GM19324 (cell line): ENCODE data around the gene LRRC1.

Source experiments
- ATAC-seq: cut with Tn5 transposase; IDR thresholded peaks from one replicate; pipeline ENCODE4 v1.9.1; 2021; ENCODE audit warnings: mild to moderate bottlenecking, moderate library complexity; ENCODE audit not compliant: unreplicated experiment, low FRiP score

The LRRC1 gene

DNA sequence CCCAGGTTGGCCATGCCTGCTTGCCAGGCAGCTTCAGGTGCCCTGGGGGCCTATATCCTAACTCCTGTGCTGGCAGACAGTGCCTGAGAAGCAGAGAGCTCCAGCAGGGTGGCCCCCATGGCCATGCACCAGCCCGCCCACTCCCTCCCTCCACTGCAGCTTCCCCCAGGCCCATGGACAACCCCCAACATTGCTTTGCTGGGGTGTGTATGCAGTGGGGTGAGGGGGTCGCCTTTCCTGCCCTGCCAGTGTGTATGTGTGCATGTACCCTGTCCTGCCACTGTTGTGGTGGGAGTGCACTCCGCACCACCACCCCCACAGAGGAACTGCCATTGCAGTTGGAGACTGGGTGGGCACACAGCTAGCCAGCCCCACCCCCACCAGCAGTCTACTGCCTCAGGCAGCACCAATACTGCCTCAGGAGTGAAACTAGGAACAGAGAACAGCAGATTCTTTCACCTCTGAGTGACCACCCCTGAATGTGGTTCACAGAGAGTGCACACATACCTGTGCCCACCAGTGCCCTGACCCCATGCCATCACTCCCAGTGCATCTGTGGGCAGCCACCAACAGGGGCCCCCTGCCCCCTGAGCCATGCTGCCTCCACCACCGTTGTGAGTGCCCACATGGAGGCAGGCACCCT, 151.1 kb downstream of the LRRC1 start:
- ATAC-seq = peak; percentile 59

DNA sequence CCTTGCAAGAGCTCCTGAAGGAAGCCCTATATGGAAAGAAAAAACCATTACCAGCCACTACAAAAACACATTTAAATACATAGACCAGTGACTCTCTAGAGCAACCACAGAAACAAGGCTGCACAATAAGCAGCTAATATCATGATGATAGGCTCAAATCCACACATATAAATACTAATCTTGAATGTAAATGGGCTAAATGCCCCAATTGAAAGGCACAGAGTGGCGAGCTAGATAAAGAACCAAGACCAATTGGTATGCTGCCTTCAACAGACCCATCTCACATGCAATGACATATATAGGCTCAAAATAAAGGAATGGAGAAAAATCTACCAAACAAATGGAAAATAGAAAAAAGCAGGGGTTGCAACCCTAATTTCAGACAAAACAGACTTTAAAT, 153.0 kb downstream of the LRRC1 start:
- no peak for ATAC-seq

DNA sequence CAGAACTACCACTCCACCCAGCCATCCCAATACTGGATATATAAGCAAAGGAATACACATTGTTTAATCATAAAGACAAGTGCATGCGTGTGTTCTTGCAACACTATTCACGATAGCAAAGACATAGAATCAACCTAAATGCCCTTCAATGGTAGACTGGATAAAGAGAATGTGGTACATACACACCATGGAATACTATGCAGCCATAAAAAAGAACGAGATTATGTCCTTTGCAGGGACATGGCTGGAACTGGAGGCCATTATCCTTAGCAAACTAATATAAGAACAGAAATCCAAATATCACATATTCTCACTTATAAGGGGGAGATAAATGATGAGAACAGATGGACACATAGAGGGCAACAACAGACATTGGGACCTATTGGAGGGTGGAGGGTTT, 156.6 kb downstream of the LRRC1 start:
- no peak for ATAC-seq

DNA sequence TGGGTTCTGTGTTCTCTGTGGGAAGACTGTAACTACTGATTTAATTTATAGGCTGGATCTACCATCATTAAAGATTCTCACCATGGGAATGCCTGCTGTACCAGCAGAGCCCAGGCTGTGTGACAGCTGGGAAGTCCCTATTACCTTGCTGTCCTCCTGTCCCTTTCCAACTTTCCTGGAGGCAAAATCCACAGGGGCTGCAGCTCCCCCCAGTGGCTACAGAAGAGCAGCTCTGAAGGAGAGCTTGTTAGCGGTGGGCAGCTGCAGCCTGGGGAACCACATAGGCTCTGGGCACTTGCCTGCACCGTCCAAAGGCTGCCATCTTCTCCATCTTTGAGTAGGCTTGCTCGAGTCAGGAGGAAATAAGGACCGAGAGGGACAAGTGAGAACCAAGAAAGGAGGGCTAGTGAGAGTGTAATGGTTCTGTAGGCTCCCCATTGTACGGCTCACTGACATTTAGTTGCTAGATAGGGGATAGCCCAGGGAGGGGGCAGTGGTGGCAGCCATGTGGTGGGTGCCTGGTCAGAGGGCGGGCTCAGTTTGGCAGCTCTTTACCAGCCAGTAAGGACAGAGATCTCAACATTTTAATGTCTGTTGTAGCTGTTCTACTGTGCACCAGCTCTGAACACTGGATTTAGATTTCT, 161.4 kb downstream of the LRRC1 start:
- ATAC-seq = peak; percentile 87

DNA sequence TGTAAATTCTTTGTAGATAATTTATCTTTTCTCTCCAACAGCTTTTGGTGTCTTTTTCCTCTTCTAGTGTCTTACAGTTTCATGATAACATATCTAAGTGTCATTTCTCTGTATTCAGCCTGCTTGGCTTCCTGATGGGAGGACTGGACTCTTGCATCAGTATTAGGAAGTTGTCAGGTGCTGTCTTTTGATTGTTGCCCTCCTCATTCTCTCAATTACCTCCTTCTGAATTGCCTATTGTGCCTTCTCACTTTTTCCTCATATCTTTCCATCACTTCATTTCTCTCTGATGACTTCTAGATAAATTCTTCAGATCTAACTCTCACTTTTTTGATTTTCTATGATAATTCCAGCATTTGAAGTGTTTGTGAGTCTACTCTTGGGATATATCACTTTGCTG, 162.0 kb downstream of the LRRC1 start:
- no peak for ATAC-seq

DNA sequence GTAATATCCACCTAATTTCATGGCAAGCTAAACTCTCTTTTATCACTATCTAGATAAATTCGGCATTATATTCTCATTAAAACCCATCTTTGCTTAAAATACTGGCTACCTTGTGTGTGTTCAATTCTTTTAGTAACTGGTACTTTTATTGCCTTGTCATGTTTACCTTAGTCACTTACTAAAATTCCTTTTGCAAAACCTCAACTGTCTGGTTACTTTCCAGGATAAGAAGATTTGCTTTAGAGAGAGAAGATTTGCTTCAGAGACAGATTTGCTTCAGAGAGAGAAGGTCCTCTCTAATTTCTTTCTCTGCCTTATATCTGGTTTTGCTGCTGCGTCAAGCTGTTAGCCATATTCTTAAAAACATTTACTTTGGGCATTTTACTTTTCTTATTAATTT, 164.9 kb downstream of the LRRC1 start:
- ATAC-seq = no peak

DNA sequence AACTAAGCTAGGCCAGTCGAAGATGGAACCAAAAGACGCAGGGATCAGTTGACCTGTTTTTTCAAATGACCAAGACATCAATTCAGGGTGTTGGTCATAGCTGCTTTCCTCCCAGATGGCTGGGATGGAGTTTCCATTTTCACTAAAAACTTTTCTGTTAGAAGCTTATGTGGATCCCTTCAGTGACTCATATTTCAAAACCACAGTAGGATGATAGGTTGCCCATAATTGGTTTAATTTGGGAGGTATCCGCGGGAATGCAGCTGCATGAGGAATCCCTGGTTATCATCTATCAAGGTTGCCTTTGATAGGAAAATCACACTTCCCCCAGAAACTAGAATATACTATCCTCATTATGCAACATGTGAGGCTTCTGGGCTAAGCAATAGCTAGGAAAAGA, 165.5 kb downstream of the LRRC1 start:
- ATAC-seq = no peak

DNA sequence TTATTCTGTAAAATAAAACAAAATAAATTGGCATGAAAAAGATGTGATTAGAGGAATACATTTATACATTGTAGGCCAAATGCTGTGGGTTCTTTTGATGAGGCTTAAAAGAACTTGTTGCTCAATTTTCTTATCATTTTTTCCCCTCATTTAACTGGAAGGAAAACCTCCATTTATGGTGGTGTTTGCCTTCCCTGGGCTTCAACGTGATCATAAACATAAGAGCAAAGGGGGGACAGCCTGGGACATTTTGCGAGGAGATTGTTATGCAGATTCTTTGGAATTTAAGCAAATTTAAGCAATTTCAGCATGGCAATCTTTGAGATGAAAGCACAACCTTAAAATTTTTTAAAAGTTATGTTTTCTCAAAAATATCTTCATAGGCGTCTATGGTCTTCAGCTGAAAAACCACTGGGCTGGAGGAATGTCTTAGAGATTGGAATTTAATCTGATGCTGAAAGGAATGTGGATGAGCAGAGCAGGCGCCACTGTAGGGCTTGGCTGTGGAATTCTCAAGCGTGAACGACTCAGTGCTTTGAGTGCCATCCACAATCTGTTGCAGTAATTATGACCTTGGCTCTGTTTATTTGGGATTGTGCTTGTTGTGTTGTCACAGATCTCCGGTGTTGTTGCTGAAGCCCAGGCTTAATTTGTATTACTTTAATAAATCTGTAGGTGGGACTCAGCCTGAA, 167.0 kb downstream of the LRRC1 start:
- no peak for ATAC-seq

DNA sequence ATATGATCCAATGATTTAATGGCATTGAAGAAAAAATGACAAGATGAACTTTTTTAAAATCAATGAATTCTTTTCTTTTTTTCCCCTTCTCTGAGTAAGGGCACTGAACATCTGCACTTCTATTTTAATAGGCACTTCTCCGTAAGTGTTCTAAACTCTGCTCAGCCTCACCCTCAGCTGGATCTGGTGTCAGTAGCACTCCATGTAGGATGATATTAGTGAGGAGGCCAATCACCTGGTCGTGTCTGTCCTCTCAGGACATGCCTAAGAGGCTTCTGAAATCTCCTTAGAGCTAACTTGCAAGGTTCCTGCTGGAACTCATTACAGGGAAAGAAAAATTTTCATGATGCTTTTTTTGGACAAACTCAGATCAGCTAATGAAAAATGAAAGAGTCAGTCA, 167.8 kb downstream of the LRRC1 start:
- ATAC-seq = no peak

DNA sequence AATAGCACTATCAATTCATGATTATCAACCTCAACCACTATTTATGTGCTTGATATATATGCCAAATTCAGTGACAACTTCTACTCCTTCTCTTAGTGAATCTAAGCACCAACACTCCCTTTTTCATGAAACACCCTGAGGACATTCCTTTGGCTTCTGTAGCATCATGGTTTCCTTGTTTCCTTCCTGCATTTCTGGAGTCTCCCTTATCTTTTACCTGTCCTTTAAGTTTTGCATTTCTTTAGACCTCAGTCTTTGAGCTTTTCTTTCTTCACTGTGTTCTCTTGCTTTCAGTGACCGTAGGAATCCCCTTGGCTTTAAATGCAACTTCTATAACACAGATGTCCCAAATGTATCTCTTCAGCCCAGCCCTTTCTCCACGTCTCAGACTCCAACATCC, 172.6 kb downstream of the LRRC1 start:
- ATAC-seq = no peak
